HepG2 (cell line): ENCODE results near the gene CELF4. TPM values are rescaled to one million over a fixed set of nuclear protein-coding genes. Genes with fewer than 3 reads are reported as not detected.

Source experiments
- ATAC-seq: fragments of 200-7000 bp; cut with Tn5 transposase; 3 replicates; pipeline ENCODE4 v1.9.1; 2020; ENCODE audit warnings: mild to moderate bottlenecking, moderate library complexity
- BruUV-seq: library from RNA; stranded (reverse); fragments of 400-500 nt; replicated peaks from 2 replicates; lab custom pipeline; 2021; lab: Mats Ljungman, UMichigan
- CTCF ChIA-PET: fragments of 300-600 bp; formaldehyde crosslinking; extraction: SDS; loops from one replicate; lab custom pipeline; 2021; ENCODE audit warnings: low total read pairs, inconsistent platforms, low intra/inter-chr PET ratio; lab: Yijun Ruan, JAX
- POLR2A ChIA-PET: fragments of 350-600 bp; sonication (Branson Sonifier 250); formaldehyde crosslinking; loops from one replicate; lab custom pipeline; 2020; ENCODE audit warnings: antibody characterized with exemption, inconsistent platforms; lab: Yijun Ruan, JAX
- DNase-seq: peaks from one replicate; pipeline ENCODE4 v3.0.0-alpha.2; 2015; ENCODE audit warnings: low spot score
- FAIRE-seq: peaks from 3 replicates; lab custom pipeline; 2011; peaks lifted over from hg19 to GRCh38; lab: Jason Lieb, UNC
- H2AFZ ChIP-seq: one replicate; pipeline ENCODE4 v1.6.1; 2011; ENCODE audit warnings: low read length, inconsistent platforms
- H3K27ac ChIP-seq: fragments of 300-600 bp; 3 replicates; pipeline ENCODE4 v1.8.0; 2011; ENCODE audit warnings: mixed run types, mild to moderate bottlenecking, mixed read lengths, low read length, inconsistent platforms; ENCODE audit not compliant: insufficient read depth; ENCODE audit errors: extremely low read length
- H3K27me3 ChIP-seq, 2 experiments: fragments of 200-600 bp in 1 of 2; 2 replicates in 1 of 2; 3 replicates in 1 of 2; pipeline versions ENCODE4 v1.6.0 to v1.8.0; 2011; ENCODE audit warnings: low read length in 2 of 2, mild to moderate bottlenecking in 2 of 2, moderate library complexity in 2 of 2, inconsistent platforms in 1 of 2; ENCODE audit not compliant: insufficient read depth in 2 of 2, control insufficient read depth in 1 of 2
- H3K36me3 ChIP-seq, 2 experiments: fragments of 200-600 bp in 1 of 2; replicated peaks in 1 of 2; 2 replicates in 1 of 2; 3 replicates in 1 of 2; pipeline versions ENCODE4 v1.5.1 to v1.8.0; 2011; ENCODE audit warnings: low read length in 2 of 2, inconsistent platforms in 1 of 2; ENCODE audit not compliant: insufficient read depth in 2 of 2, control insufficient read depth in 1 of 2
- H3K4me1 ChIP-seq: 2 replicates; pipeline ENCODE4 v1.5.1; 2012; ENCODE audit warnings: low read length, inconsistent platforms; ENCODE audit not compliant: insufficient read depth
- H3K4me2 ChIP-seq: 2 replicates; pipeline ENCODE4 v1.6.0; 2011; ENCODE audit warnings: low read depth, low read length, inconsistent platforms
- H3K4me3 ChIP-seq, 3 experiments: fragments of 200-600 bp in 1 of 3; sonication (generic), shearing (Covaris generic) in 1 of 3; replicated peaks in 1 of 3; 2 replicates each; pipeline ENCODE4 v1.5.1; 2011 to 2016; ENCODE audit warnings: low read length in 3 of 3, inconsistent platforms in 2 of 3, low read depth in 2 of 3, mild to moderate bottlenecking in 2 of 3, control low read depth in 1 of 3, mixed read lengths in 1 of 3; ENCODE audit not compliant: insufficient read depth in 1 of 3
- H3K79me2 ChIP-seq: one replicate; pipeline ENCODE4 v1.6.1; 2011; ENCODE audit warnings: low read length, inconsistent platforms; ENCODE audit not compliant: insufficient read depth
- H3K9ac ChIP-seq: 2 replicates; pipeline ENCODE4 v1.6.0; 2011; ENCODE audit warnings: mild to moderate bottlenecking, low read depth, low read length, inconsistent platforms; ENCODE audit not compliant: insufficient read depth
- H3K9me3 ChIP-seq: 2 replicates; pipeline ENCODE4 v1.5.1; 2012; ENCODE audit warnings: mild to moderate bottlenecking, low read length
- H4K20me1 ChIP-seq: 2 replicates; pipeline ENCODE4 v1.6.0; 2011; ENCODE audit warnings: inconsistent platforms, mild to moderate bottlenecking, low read length, moderate library complexity; ENCODE audit not compliant: insufficient read depth
- AKNA ChIP-seq: sonication (generic); formaldehyde crosslinking; IDR thresholded peaks from 2 replicates; pipeline ENCODE4 v1.4.0; 2020; ENCODE audit warnings: missing genetic modification reagents, borderline replicate concordance
- CBFB ChIP-seq: sonication (generic); formaldehyde crosslinking; IDR thresholded peaks from 2 replicates; pipeline ENCODE4 v1.4.0; 2020; ENCODE audit warnings: missing genetic modification reagents
- CBX2 ChIP-seq, 2 experiments: fragments of 200-600 bp in 1 of 2; sonication (generic); formaldehyde crosslinking in 1 of 2; IDR thresholded peaks; 2 replicates each; pipeline versions ENCODE4 v1.7.0 to v1.8.1; 2018 to 2022; ENCODE audit warnings: low read depth in 2 of 2, low read length in 1 of 2, mild to moderate bottlenecking in 1 of 2, missing genetic modification reagents in 1 of 2
- HES4 ChIP-seq: sonication (generic); formaldehyde crosslinking; IDR thresholded peaks from 2 replicates; pipeline ENCODE4 v1.9.0; 2021; ENCODE audit warnings: mild to moderate bottlenecking, missing genetic modification reagents, borderline replicate concordance
- PATZ1 ChIP-seq: sonication (generic); formaldehyde crosslinking; IDR thresholded peaks from 2 replicates; pipeline ENCODE4 v1.4.0; 2020; ENCODE audit warnings: missing genetic modification reagents
- RFX1 ChIP-seq: fragments of 450-650 bp; IDR thresholded peaks from 2 replicates; pipeline ENCODE4 v1.6.1; 2017
- SMARCE1 ChIP-seq: fragments of 450-650 bp; IDR thresholded peaks from 2 replicates; pipeline ENCODE4 v1.6.1; 2017; ENCODE audit warnings: borderline replicate concordance
- ZBTB34 ChIP-seq: sonication (generic); formaldehyde crosslinking; IDR thresholded peaks from 2 replicates; pipeline ENCODE4 v1.8.0; 2022; ENCODE audit warnings: mild to moderate bottlenecking, missing genetic modification reagents
- ZFX ChIP-seq: sonication (generic); formaldehyde crosslinking; IDR thresholded peaks from 2 replicates; pipeline ENCODE4 v1.4.0; 2020; ENCODE audit warnings: mild to moderate bottlenecking, low read depth, missing genetic modification reagents, moderate library complexity
- ZNF101 ChIP-seq: sonication (generic); formaldehyde crosslinking; IDR thresholded peaks from 2 replicates; pipeline ENCODE4 v1.4.0; 2020; ENCODE audit warnings: mild to moderate bottlenecking, low read depth, missing genetic modification reagents, borderline replicate concordance
- ZNF382 ChIP-seq: sonication (generic); formaldehyde crosslinking; IDR thresholded peaks from 2 replicates; pipeline ENCODE4 v1.5.0; 2020; ENCODE audit warnings: missing genetic modification reagents, mild to moderate bottlenecking, borderline replicate concordance
- ZSCAN5A ChIP-seq: sonication (generic); formaldehyde crosslinking; IDR thresholded peaks from 2 replicates; pipeline ENCODE4 v1.8.0; 2022; ENCODE audit warnings: mild to moderate bottlenecking, missing genetic modification reagents, borderline replicate concordance
- WGBS: methylation state at CpG from one replicate; pipeline ENCODE4 v1.1.6; 2017; ENCODE audit warnings: low lambda C conversion rate; 5-methylcytosine and 5-hydroxymethylcytosine counted together
- in situ Hi-C: cut with HindIII; loops from 2 replicates; pipeline ENCODE4 v1.10.0; 2017; ENCODE audit warnings: low pct_unique_long_range_greater_than_20kb; ENCODE audit not compliant: extremely low pct_ligation_motif_present
- intact Hi-C: fragments of 100-400 bp; cut with micrococcal nuclease; formaldehyde crosslinking; loops from one replicate; pipeline ENCODE4 v1.10.0; 2022; ENCODE audit not compliant: unreplicated experiment
- polyA plus RNA-seq, 8 experiments: library from polyadenylated mRNA; depleted of rRNA in 3 of 8; stranded (reverse) in 7 of 8; unstranded in 1 of 8; fragments of >200 nt; fragmentation: Illumina TruSeq in 4 of 8; extraction: Trizol in 4 of 8; gene quantifications; 2 replicates each; pipeline versions ENCODE4 v1.2.1 to v1.2.3, GENCODE V29; 2011 to 2016; ENCODE audit warnings: low read depth in 4 of 8, missing spikeins in 1 of 8, mixed read lengths in 1 of 8; ENCODE audit not compliant: insufficient read depth in 1 of 8
- total RNA-seq, 5 experiments: library from RNA; depleted of rRNA; stranded (reverse); fragments of >200 nt; fragmentation: Illumina TruSeq; extraction: Trizol; gene quantifications; 2 replicates each; pipeline ENCODE4 v1.2.3, GENCODE V29; 2016; ENCODE audit warnings: low read depth in 1 of 5

CELF4 gene
- total and polyA plus RNA-seq, 2 of the 13 experiments (the other 11 are each of a cell fraction or from before 2014, with no cell fraction given) = not detected

GRCh38 chr18:37499913-37500312 lies 65.7 kb downstream of the CELF4 start (continued):
- TF ChIP-seq ZFX (CRISPR knock-in tag) (no peak), RFX1 (no peak)

- ChIA-PET CTCF (no interaction called here), POLR2A (no interaction called here)
- H3K4me3 ChIP-seq = no peak overlapping the region
- no peak overlapping the region for H2AFZ ChIP-seq
- H4K20me1 ChIP-seq = no peaks in the 10 kb centered on the region
- no peak overlapping the region for H3K4me2 ChIP-seq
- BruUV-seq = no TSS peak
- FAIRE-seq (no peak), DNase-seq (no peak), ATAC-seq (no peak)
- H3K27me3 ChIP-seq = peaks cover 3 to 31% of the 10 kb centered on the region in 2 experiments; a peak in 2 of 5 replicates
- H3K4me1 ChIP-seq = no peaks in the 10 kb centered on the region
- H3K9me3 ChIP-seq = no peaks in the 10 kb centered on the region
- WGBS = 25% methylated on average over 4 of the region's 4 CpGs
- H3K27ac ChIP-seq = no peak overlapping the region
- in situ Hi-C loops (loop anchor here (25.0 kb wide), 1 partner anchor 562 kb away; no protein-coding TSS in a partner anchor), intact Hi-C loops (no loop called here)
- H3K9ac ChIP-seq = no peak overlapping the region
- H3K36me3 ChIP-seq = no peaks in the 10 kb centered on the region
- H3K79me2 ChIP-seq = no peaks in the 10 kb centered on the region
- TF ChIP-seq HES4 (CRISPR knock-in tag) (no peak), PATZ1 (CRISPR knock-in tag) (no peak), AKNA (CRISPR knock-in tag) (no peak), CBX2 (IDR thresholded peaks at IDR 0.05; ENCODE audit: low read depth, low read length) (no peak), CBX2 (CRISPR knock-in tag; IDR thresholded peaks at IDR 0.05; ENCODE audit: low read depth) (no peak), ZNF101 (no peak), CBFB (CRISPR knock-in tag) (no peak), ZSCAN5A (no peak), ZBTB34 (CRISPR knock-in tag) (no peak), ZNF382 (CRISPR knock-in tag) (no peak), SMARCE1 (no peak)
Observed at GRCh38 chr18:37499044-37499443, 66.6 kb downstream of the CELF4 start.
